ENCODE data around the gene CLCNKB. TPM values are rescaled to one million over a fixed set of nuclear protein-coding genes. Genes with fewer than 3 reads are reported as not detected.

The CLCNKB gene
- total RNA-seq (2021; ENCODE audit: unreplicated experiment), result not detected
- polyA plus RNA-seq (2012; ENCODE audit: insufficient read length), result not detected
- Bru-seq, nascent RNA, result percentile 6 among the genes with signal in this experiment
- BruChase-seq, experiment 1, labeled RNA remaining after a 2-hour chase, result percentile 14 among the genes with signal in this experiment
- percentile 18 among the genes with signal in this experiment for BruChase-seq, experiment 2, labeled RNA remaining after a 6-hour chase
- long read RNA-seq, result 0 reads

DNA sequence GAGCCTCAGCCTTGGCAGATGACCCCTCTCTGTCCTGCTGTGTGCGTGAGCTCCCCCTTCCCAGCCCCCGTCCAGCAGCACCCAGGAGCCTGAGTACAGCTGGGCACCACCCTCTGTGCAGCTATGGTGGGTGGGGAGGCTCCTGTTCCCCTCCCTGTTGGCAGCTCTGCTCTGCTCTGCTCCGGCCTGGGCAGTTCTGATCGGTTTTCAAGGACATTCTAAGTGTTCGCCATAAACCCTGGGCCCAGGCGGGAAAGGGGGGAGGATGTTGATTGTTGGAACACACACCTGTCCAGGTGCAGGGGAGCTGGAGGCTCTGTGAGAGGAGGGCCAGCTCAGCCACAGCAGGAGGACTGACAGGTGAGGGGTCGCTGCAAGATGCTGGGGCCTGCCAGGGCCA lies at the start of gene CLCNKB:
CLCNKB (plus strand) TSS at position 262 of the 400 bp plus-strand sequence. CDS start 711 bp downstream, outside the sequence.
- intact Hi-C loops (cut with micrococcal nuclease; ENCODE audit: unreplicated experiment), result no loop called here
- TF ChIP-seq SIN3A (IDR thresholded peaks at IDR 0.05; ENCODE audit: borderline replicate concordance, insufficient read depth, low read depth, low read length), result no peak
- Histone ChIP-seq H3K27me3 (ENCODE audit: control insufficient read depth, insufficient read depth, low read length) (no peaks in the 10 kb centered on the region), H3K36me3 (ENCODE audit: control insufficient read depth, insufficient read depth, low read length) (no peaks in the 10 kb centered on the region), H3K9me3 (ENCODE audit: control insufficient read depth, insufficient read depth, low read depth, low read length) (no peaks in the 10 kb centered on the region), H3K4me1 (ENCODE audit: control insufficient read depth, insufficient read depth, low read length) (no peaks in the 10 kb centered on the region), H3K27ac (ENCODE audit: low read length) (no peak within 1 kb of the TSS), H3K4me3 (ENCODE audit: low read depth in 2 of 2, low read length in 2 of 2) (no peak within 1 kb of the TSS)
- DNase-seq (ENCODE audit: low read depth, low spot score), result no peak
- ChIA-PET CTCF (no interaction called here), POLR2A (no interaction called here)
- ATAC-seq, result no peak
- no TSS peak for BruUV-seq (replicated peaks)
- in situ Hi-C loops (cut with HindIII; ENCODE audit: low pct_unique_long_range_greater_than_20kb, low sequenced_read_pairs), result no loop called here

DNA sequence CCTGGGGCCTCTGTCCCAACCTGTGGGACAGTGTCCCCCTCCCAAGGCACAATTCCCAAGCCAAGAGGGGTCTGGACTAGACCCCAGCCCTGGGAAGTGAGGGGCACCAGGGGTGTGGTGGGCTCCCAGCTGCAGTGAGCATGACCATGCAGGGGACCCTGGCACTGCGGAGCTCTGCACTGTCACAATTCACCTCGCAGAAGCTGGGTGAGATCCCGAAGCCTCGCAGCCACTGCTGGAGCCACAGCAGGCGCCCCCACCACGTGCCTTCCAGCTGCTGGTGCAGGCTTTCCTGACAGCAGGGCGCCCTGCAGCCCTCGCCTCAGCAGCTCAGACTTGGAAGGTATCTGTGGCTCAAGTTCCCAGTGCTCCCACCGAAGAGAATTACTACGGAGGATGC lies 49.5 kb upstream of the CLCNKB start:
- BruUV-seq (replicated peaks), result no TSS peak
- CTCF ChIA-PET, result interaction anchor here (0.5 kb wide), 1 partner anchor 20 kb away, joined by 3 read pairs; no protein-coding TSS in a partner anchor
- no peak for DNase-seq (ENCODE audit: low read depth, low spot score)

More for the DNA sequence above, 49.5 kb upstream of the CLCNKB start:
- in situ Hi-C loops (cut with HindIII; ENCODE audit: low pct_unique_long_range_greater_than_20kb, low sequenced_read_pairs), result no loop called here
- H3K36me3 ChIP-seq (ENCODE audit: control insufficient read depth, insufficient read depth, low read length), result no peaks in the 10 kb centered on the region
- H3K4me1 ChIP-seq (ENCODE audit: control insufficient read depth, insufficient read depth, low read length), result no peaks in the 10 kb centered on the region
- POLR2A ChIA-PET, result no interaction called here
- TF ChIP-seq POLR2AphosphoS5 (IDR thresholded peaks at IDR 0.05; ENCODE audit: low read depth, low read length) (no peak), SIN3A (IDR thresholded peaks at IDR 0.05; ENCODE audit: borderline replicate concordance, insufficient read depth, low read depth, low read length) (no peak), TCF7L2 (IDR thresholded peaks at IDR 0.05; ENCODE audit: low read depth, low read length) (no peak)
- TF ChIP-seq, protein P1, sequence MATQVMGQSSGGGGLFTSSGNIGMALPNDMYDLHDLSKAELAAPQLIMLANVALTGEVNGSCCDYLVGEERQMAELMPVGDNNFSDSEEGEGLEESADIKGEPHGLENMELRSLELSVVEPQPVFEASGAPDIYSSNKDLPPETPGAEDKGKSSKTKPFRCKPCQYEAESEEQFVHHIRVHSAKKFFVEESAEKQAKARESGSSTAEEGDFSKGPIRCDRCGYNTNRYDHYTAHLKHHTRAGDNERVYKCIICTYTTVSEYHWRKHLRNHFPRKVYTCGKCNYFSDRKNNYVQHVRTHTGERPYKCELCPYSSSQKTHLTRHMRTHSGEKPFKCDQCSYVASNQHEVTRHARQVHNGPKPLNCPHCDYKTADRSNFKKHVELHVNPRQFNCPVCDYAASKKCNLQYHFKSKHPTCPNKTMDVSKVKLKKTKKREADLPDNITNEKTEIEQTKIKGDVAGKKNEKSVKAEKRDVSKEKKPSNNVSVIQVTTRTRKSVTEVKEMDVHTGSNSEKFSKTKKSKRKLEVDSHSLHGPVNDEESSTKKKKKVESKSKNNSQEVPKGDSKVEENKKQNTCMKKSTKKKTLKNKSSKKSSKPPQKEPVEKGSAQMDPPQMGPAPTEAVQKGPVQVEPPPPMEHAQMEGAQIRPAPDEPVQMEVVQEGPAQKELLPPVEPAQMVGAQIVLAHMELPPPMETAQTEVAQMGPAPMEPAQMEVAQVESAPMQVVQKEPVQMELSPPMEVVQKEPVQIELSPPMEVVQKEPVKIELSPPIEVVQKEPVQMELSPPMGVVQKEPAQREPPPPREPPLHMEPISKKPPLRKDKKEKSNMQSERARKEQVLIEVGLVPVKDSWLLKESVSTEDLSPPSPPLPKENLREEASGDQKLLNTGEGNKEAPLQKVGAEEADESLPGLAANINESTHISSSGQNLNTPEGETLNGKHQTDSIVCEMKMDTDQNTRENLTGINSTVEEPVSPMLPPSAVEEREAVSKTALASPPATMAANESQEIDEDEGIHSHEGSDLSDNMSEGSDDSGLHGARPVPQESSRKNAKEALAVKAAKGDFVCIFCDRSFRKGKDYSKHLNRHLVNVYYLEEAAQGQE (IDR thresholded peaks at IDR 0.05; ENCODE audit: insufficient read depth in 1 of 2, low read depth in 2 of 2, low read length in 1 of 2), result no peak
- TF ChIP-seq, protein P2, sequence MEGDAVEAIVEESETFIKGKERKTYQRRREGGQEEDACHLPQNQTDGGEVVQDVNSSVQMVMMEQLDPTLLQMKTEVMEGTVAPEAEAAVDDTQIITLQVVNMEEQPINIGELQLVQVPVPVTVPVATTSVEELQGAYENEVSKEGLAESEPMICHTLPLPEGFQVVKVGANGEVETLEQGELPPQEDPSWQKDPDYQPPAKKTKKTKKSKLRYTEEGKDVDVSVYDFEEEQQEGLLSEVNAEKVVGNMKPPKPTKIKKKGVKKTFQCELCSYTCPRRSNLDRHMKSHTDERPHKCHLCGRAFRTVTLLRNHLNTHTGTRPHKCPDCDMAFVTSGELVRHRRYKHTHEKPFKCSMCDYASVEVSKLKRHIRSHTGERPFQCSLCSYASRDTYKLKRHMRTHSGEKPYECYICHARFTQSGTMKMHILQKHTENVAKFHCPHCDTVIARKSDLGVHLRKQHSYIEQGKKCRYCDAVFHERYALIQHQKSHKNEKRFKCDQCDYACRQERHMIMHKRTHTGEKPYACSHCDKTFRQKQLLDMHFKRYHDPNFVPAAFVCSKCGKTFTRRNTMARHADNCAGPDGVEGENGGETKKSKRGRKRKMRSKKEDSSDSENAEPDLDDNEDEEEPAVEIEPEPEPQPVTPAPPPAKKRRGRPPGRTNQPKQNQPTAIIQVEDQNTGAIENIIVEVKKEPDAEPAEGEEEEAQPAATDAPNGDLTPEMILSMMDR (IDR thresholded peaks at IDR 0.05), result no peak
- intact Hi-C loops (cut with micrococcal nuclease; ENCODE audit: unreplicated experiment), result loop anchor here (10.0 kb wide), 1 partner anchor 199 kb away; no protein-coding TSS in a partner anchor
- no peak overlapping the region for H3K27ac ChIP-seq (ENCODE audit: low read length)
- H3K27me3 ChIP-seq (ENCODE audit: control insufficient read depth, insufficient read depth, low read length), result no peaks in the 10 kb centered on the region
- H3K4me3 ChIP-seq (ENCODE audit: low read depth in 2 of 2, low read length in 2 of 2), result no peak overlapping the region
- peak; percentile 28 for ATAC-seq
- no peaks in the 10 kb centered on the region for H3K9me3 ChIP-seq (ENCODE audit: control insufficient read depth, insufficient read depth, low read depth, low read length)
